Thyroid gland (tissue), 4 donors: Measurements from ENCODE around the gene RHOJ.

Source experiments
- POLR2A ChIP-seq, 2 donors: fragments of 450-650 bp; IDR thresholded peaks; one replicate each; pipeline ENCODE4 v1.6.1; 2017; ENCODE audit warnings: antibody characterized with exemption in 2 of 2, mild to moderate bottlenecking in 2 of 2, moderate library complexity in 1 of 2
- TF ChIP-seq, protein P1 (sequence below), 6 experiments: fragments of 200-600 bp in 3 of 6; fragments of 450-650 bp in 3 of 6; sonication (generic) in 3 of 6; IDR thresholded peaks; one replicate each; pipeline ENCODE4 v1.5.1; 2016 to 2019; ENCODE audit warnings: antibody characterized with exemption in 6 of 6, mild to moderate bottlenecking in 2 of 6, inconsistent platforms in 1 of 6, moderate library complexity in 1 of 6

DNA sequence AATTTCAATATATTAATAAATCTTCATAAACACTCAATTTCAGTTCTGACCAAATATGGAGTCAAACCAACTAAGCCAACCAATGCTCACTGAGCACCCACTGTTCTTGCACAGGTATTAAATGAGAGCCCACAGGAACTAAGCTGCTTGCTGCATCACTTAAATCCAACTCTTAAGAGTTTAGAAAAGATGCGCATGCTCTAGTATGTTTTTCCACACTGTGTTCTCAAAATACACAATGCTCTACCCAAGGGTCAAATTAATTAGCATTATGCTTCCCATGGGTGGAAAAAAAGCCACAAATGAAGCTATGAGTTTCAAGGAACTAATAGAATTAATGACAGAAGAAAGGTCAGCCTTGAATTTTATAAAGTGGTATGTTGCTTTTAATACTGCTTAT lies 118.2 kb downstream of the RHOJ start:
- TF ChIP-seq, protein P1, sequence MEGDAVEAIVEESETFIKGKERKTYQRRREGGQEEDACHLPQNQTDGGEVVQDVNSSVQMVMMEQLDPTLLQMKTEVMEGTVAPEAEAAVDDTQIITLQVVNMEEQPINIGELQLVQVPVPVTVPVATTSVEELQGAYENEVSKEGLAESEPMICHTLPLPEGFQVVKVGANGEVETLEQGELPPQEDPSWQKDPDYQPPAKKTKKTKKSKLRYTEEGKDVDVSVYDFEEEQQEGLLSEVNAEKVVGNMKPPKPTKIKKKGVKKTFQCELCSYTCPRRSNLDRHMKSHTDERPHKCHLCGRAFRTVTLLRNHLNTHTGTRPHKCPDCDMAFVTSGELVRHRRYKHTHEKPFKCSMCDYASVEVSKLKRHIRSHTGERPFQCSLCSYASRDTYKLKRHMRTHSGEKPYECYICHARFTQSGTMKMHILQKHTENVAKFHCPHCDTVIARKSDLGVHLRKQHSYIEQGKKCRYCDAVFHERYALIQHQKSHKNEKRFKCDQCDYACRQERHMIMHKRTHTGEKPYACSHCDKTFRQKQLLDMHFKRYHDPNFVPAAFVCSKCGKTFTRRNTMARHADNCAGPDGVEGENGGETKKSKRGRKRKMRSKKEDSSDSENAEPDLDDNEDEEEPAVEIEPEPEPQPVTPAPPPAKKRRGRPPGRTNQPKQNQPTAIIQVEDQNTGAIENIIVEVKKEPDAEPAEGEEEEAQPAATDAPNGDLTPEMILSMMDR (IDR thresholded peaks at IDR 0.05) = no peak
- TF ChIP-seq POLR2A (IDR thresholded peaks at IDR 0.05) = no peak
